ENCODE results near the gene ZBTB44.

The ZBTB44 gene

DNA sequence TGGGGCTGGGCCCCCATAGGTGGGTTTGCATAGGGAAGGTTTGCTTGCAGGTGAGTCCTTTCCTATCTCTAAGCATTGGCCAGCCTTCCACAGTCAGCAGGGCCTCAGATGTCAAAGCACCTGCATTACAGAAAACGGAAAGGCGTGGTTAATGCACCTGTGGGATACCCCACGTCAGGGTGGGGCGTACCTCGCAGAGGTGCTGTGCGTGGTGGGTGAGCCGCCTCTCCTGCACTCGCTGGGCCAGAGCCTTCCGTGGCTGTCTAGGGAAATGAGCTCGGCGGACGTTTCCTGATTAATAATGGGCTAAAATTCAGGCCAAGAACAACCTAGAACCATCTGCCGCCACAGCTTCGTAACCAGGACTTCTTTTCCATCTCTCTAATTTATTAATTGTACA is 122.8 kb downstream of the ZBTB44 start:
- H3K36me3 ChIP-seq: peaks cover 7% of the 10 kb centered on the region
- TF ChIP-seq, protein P1, sequence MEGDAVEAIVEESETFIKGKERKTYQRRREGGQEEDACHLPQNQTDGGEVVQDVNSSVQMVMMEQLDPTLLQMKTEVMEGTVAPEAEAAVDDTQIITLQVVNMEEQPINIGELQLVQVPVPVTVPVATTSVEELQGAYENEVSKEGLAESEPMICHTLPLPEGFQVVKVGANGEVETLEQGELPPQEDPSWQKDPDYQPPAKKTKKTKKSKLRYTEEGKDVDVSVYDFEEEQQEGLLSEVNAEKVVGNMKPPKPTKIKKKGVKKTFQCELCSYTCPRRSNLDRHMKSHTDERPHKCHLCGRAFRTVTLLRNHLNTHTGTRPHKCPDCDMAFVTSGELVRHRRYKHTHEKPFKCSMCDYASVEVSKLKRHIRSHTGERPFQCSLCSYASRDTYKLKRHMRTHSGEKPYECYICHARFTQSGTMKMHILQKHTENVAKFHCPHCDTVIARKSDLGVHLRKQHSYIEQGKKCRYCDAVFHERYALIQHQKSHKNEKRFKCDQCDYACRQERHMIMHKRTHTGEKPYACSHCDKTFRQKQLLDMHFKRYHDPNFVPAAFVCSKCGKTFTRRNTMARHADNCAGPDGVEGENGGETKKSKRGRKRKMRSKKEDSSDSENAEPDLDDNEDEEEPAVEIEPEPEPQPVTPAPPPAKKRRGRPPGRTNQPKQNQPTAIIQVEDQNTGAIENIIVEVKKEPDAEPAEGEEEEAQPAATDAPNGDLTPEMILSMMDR (IDR thresholded peaks at IDR 0.05): no peak

DNA sequence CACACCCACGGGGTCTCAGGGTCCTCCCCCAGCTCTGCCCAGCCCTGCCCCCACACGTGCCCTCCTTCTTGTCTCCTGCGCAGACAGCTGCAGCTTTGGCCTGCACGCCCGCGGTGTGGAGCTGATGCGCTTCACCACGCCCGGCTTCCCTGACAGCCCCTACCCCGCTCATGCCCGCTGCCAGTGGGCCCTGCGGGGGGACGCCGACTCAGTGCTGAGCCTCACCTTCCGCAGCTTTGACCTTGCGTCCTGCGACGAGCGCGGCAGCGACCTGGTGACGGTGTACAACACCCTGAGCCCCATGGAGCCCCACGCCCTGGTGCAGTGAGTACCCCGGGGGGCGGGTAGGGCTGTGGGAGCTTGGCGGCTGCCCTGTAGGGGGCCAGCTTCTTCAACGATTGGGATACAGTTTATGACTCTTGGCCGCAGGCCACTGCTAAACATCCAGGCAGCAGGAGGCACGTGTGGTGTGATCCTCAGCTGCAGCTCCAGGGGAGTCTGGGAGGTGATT is 124.3 kb downstream of the ZBTB44 start:
- Histone ChIP-seq H3K27ac (no peak overlapping the region), H3K4me3 (ENCODE audit: low read depth in 1 of 2, low read length in 1 of 2) (no peak overlapping the region), H3K27me3 (no peaks in the 10 kb centered on the region), H3K4me1 (ENCODE audit: control insufficient read depth in 1 of 2, insufficient read depth in 1 of 2, low read depth in 1 of 2, low read length in 1 of 2) (no peaks in the 10 kb centered on the region), H3K36me3 (no peaks in the 10 kb centered on the region), H3K9me3 (no peaks in the 10 kb centered on the region)
- TF ChIP-seq, protein P1 (IDR thresholded peaks at IDR 0.05): no peak

More for the DNA sequence above, 122.8 kb downstream of the ZBTB44 start:
- H3K27me3 ChIP-seq: no peaks in the 10 kb centered on the region
- H3K4me1 ChIP-seq (ENCODE audit: control insufficient read depth in 1 of 2, insufficient read depth in 1 of 2, low read depth in 1 of 2, low read length in 1 of 2): no peaks in the 10 kb centered on the region
- no peak overlapping the region for H3K4me3 ChIP-seq (ENCODE audit: low read depth in 1 of 2, low read length in 1 of 2)
- H3K9me3 ChIP-seq: no peaks in the 10 kb centered on the region
- no peak overlapping the region for H3K27ac ChIP-seq

DNA sequence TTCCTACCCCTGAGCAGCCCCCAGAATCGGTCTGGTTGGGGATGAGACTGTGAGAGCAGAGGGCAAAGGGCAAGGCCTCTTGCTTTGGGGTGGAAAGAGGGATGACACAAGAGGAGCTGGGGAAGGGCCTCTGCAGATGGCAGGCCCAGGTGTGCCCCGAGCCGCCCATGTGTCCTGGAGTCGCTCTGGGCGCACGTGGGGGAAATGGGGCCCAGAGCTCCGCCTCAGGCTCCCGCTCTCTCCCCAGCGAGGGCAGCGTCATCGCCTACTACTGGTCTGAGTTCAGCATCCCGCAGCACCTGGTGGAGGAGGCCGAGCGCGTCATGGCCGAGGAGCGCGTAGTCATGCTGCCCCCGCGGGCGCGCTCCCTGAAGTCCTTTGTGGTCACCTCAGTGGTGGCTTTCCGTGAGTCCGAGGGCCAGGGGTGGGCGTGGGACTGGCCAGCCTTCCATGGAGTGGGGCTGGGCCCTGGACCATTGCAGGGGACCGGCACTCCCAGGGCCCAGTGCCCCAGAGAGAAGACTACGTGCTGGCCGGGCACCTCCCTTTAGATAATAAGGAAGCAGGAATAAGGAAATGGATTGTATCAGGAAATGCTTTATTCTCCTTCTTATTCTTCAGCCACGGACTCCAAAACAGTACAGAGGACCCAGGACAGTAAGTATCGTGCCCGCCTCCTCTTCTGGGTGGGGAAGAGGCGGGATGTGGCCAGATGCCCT is 125.1 kb downstream of the ZBTB44 start:
- no peak overlapping the region for H3K4me3 ChIP-seq (ENCODE audit: low read depth in 1 of 2, low read length in 1 of 2)
- no peaks in the 10 kb centered on the region for H3K9me3 ChIP-seq
- TF ChIP-seq, protein P1 (IDR thresholded peaks at IDR 0.05): no peak

DNA sequence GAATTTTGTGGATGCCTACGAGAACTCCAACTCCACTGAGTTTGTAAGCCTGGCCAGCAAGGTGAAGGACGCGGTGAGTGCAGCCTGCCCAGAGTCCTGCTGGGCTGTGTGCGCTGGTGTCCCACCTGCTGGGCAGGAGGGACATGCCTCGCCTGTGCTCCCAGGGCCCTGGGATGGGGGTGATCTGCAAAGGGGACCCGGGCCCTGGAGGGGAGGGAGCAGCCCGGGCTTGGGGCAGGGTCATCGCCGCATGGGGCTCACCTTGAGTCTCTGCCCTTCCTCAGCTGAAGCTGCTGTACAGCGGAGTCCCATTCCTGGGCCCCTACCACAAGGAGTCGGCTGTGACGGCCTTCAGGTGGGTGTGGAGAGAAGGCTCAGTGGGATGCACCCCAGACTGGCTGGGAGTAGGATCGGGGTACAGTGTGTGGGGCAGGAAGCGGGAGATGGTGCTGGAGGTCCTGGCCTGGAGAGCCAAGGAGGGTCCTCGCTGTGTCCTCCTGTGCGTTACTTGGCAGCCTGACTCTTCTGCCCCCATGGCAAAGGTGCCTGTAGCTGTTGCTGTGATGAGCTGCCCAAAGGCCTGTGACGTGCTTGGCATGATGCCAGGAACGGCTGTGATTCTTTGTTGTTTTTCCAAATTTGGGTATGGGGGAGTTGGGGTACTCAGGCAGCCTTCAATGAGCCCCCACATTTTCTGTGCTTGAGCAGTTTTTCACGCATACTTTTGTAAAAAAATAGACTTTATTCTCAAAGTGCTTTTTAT is 126.0 kb downstream of the ZBTB44 start:
- H3K36me3 ChIP-seq: no peaks in the 10 kb centered on the region
- TF ChIP-seq, protein P1 (IDR thresholded peaks at IDR 0.05): no peak

More for the DNA sequence above, 125.1 kb downstream of the ZBTB44 start:
- Histone ChIP-seq H3K27me3 (no peaks in the 10 kb centered on the region), H3K27ac (no peak overlapping the region), H3K36me3 (no peaks in the 10 kb centered on the region), H3K4me1 (ENCODE audit: control insufficient read depth in 1 of 2, insufficient read depth in 1 of 2, low read depth in 1 of 2, low read length in 1 of 2) (no peaks in the 10 kb centered on the region)

DNA sequence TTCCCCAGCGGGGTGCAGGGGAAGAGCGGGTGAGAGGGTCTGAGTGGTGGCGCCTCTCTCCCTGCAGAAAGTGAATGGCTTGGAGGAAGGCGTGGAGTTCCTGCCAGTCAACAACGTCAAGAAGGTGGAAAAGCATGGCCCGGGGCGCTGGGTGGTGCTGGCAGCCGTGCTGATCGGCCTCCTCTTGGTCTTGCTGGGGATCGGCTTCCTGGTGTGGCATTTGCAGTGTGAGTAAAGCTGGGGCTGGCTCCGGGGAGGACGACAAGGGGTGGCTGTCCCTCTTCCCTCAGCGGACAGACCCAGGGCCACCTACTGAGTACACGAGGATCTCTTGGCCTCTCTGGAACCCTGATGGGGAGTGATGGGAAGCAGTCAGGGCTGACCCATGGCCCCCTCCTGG is 126.7 kb downstream of the ZBTB44 start:
- H3K27ac ChIP-seq: no peak overlapping the region
- no peaks in the 10 kb centered on the region for H3K9me3 ChIP-seq
- TF ChIP-seq, protein P1 (IDR thresholded peaks at IDR 0.05): no peak
- no peaks in the 10 kb centered on the region for H3K4me1 ChIP-seq (ENCODE audit: control insufficient read depth in 1 of 2, insufficient read depth in 1 of 2, low read depth in 1 of 2, low read length in 1 of 2)
- no peak overlapping the region for H3K4me3 ChIP-seq (ENCODE audit: low read depth in 1 of 2, low read length in 1 of 2)
- H3K36me3 ChIP-seq: no peaks in the 10 kb centered on the region
- no peaks in the 10 kb centered on the region for H3K27me3 ChIP-seq

More for the DNA sequence above, 126.0 kb downstream of the ZBTB44 start:
- Histone ChIP-seq H3K27me3 (no peaks in the 10 kb centered on the region), H3K27ac (no peak overlapping the region), H3K9me3 (no peaks in the 10 kb centered on the region), H3K4me3 (ENCODE audit: low read depth in 1 of 2, low read length in 1 of 2) (no peak overlapping the region), H3K4me1 (ENCODE audit: control insufficient read depth in 1 of 2, insufficient read depth in 1 of 2, low read depth in 1 of 2, low read length in 1 of 2) (no peaks in the 10 kb centered on the region)

Data from neutrophil (primary cell).